Chondrocyte (in vitro differentiated cells): ENCODE measurements around the gene MAST3. TPM values are rescaled to one million over a fixed set of nuclear protein-coding genes. Genes with fewer than 3 reads are reported as not detected.

Experiments
- DNase-seq: peaks from one replicate; pipeline ENCODE4 v3.0.0; 2021; ENCODE audit warnings: mixed read lengths, low spot score
- H3K27ac Mint-ChIP-seq: one replicate; pipeline ENCODE4 v1.8.0; 2021; ENCODE audit warnings: mild to moderate bottlenecking, moderate library complexity, mixed read lengths; ENCODE audit not compliant: unreplicated experiment
- H3K27me3 Mint-ChIP-seq: 2 replicates; pipeline ENCODE4 v1.8.0; 2021; ENCODE audit warnings: low read depth, mixed read lengths
- H3K36me3 Mint-ChIP-seq: 2 replicates; pipeline ENCODE4 v1.8.0; 2021; ENCODE audit warnings: low read depth, mixed read lengths
- H3K4me1 Mint-ChIP-seq: 2 replicates; pipeline ENCODE4 v1.8.0; 2021; ENCODE audit warnings: low read depth, mild to moderate bottlenecking, mixed read lengths
- H3K4me3 Mint-ChIP-seq: one replicate; pipeline ENCODE4 v1.8.0; 2021; ENCODE audit warnings: mild to moderate bottlenecking, moderate library complexity, mixed read lengths; ENCODE audit not compliant: unreplicated experiment
- H3K9me3 Mint-ChIP-seq: 2 replicates; pipeline ENCODE4 v1.8.0; 2021; ENCODE audit warnings: low read depth, mixed read lengths
- CTCF ChIP-seq: fragments of 200-600 bp; sonication (generic); IDR thresholded peaks from 2 replicates; pipeline ENCODE4 v1.5.0; 2021; ENCODE audit warnings: antibody characterized with exemption, mild to moderate bottlenecking, moderate library complexity
- total RNA-seq: library from RNA; stranded (reverse); gene quantifications from 3 replicates; pipeline ENCODE4 v1.2.1, GENCODE V29; 2021

MAST3 gene
- total RNA-seq, 1 donor from 2014 or later: 10.1 TPM

- TF ChIP-seq CTCF: no peak
- peaks cover 7% of the 10 kb centered on the region for H3K27me3 Mint-ChIP-seq
- H3K4me3 Mint-ChIP-seq: no peak overlapping the region
- H3K36me3 Mint-ChIP-seq: peaks cover 2% of the 10 kb centered on the region
- no peaks in the 10 kb centered on the region for H3K9me3 Mint-ChIP-seq
- H3K4me1 Mint-ChIP-seq: peaks cover 8% of the 10 kb centered on the region
- no peak for DNase-seq
- H3K27ac Mint-ChIP-seq: no peak overlapping the region
Measured at GRCh38 chr19:18176367-18177310, 79.1 kb downstream of the MAST3 start.

GRCh38 chr19:18179957-18180356, 82.4 kb downstream of the MAST3 start:
- Mint-ChIP-seq H3K27me3 (peaks cover 6% of the 10 kb centered on the region), H3K4me3 (no peak overlapping the region), H3K4me1 (no peaks in the 10 kb centered on the region), H3K9me3 (no peaks in the 10 kb centered on the region), H3K27ac (no peak overlapping the region), H3K36me3 (no peaks in the 10 kb centered on the region)
- no peak for DNase-seq
- no peak for TF ChIP-seq CTCF

GRCh38 chr19:18183529-18183928, 86.0 kb downstream of the MAST3 start:
- H3K4me1 Mint-ChIP-seq: no peaks in the 10 kb centered on the region
- DNase-seq: no peak
- H3K4me3 Mint-ChIP-seq: no peak overlapping the region
- H3K36me3 Mint-ChIP-seq: no peaks in the 10 kb centered on the region
- H3K27ac Mint-ChIP-seq: no peak overlapping the region
- H3K27me3 Mint-ChIP-seq: peaks cover 3% of the 10 kb centered on the region
- no peak for TF ChIP-seq CTCF
- no peaks in the 10 kb centered on the region for H3K9me3 Mint-ChIP-seq

GRCh38 chr19:18185538-18185937, 88.0 kb downstream of the MAST3 start:
- Mint-ChIP-seq H3K4me1 (no peaks in the 10 kb centered on the region), H3K27ac (no peak overlapping the region), H3K36me3 (no peaks in the 10 kb centered on the region), H3K27me3 (peaks cover 3% of the 10 kb centered on the region), H3K4me3 (no peak overlapping the region), H3K9me3 (no peaks in the 10 kb centered on the region)
- TF ChIP-seq CTCF: no peak
- DNase-seq: no peak

- Mint-ChIP-seq H3K4me1 (peaks cover 24% of the 10 kb centered on the region), H3K4me3 (no peak overlapping the region), H3K27ac (no peak overlapping the region), H3K27me3 (peaks cover 3% of the 10 kb centered on the region), H3K9me3 (no peaks in the 10 kb centered on the region), H3K36me3 (no peaks in the 10 kb centered on the region)
- TF ChIP-seq CTCF: no peak
- no peak for DNase-seq
Measured at GRCh38 chr19:18190278-18190677, 92.7 kb downstream of the MAST3 start.
